ENCODE data around the gene ARHGAP31. TPM values are rescaled to one million over a fixed set of nuclear protein-coding genes. Genes with fewer than 3 reads are reported as not detected.
"Not testable (repeated sequence)": the region's sequence is repeated elsewhere in the genome, so short reads cannot be mapped to it uniquely, and the experiment has no call there.

Gene ARHGAP31, protein sequence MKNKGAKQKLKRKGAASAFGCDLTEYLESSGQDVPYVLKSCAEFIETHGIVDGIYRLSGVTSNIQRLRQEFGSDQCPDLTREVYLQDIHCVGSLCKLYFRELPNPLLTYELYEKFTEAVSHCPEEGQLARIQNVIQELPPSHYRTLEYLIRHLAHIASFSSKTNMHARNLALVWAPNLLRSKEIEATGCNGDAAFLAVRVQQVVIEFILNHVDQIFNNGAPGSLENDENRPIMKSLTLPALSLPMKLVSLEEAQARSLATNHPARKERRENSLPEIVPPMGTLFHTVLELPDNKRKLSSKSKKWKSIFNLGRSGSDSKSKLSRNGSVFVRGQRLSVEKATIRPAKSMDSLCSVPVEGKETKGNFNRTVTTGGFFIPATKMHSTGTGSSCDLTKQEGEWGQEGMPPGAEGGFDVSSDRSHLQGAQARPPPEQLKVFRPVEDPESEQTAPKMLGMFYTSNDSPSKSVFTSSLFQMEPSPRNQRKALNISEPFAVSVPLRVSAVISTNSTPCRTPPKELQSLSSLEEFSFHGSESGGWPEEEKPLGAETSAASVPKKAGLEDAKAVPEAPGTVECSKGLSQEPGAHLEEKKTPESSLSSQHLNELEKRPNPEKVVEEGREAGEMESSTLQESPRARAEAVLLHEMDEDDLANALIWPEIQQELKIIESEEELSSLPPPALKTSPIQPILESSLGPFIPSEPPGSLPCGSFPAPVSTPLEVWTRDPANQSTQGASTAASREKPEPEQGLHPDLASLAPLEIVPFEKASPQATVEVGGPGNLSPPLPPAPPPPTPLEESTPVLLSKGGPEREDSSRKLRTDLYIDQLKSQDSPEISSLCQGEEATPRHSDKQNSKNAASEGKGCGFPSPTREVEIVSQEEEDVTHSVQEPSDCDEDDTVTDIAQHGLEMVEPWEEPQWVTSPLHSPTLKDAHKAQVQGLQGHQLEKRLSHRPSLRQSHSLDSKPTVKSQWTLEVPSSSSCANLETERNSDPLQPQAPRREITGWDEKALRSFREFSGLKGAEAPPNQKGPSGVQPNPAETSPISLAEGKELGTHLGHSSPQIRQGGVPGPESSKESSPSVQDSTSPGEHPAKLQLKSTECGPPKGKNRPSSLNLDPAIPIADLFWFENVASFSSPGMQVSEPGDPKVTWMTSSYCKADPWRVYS (N-terminal part only)
- total RNA-seq (2014; rRNA removed; shearing (Covaris generic)): 1.2 and 1.4 TPM in 2 replicates
- 0.21 and 0.68 TPM in 2 replicates for polyA plus RNA-seq (2014; cell fraction: nucleus; rRNA removed)

DNA sequence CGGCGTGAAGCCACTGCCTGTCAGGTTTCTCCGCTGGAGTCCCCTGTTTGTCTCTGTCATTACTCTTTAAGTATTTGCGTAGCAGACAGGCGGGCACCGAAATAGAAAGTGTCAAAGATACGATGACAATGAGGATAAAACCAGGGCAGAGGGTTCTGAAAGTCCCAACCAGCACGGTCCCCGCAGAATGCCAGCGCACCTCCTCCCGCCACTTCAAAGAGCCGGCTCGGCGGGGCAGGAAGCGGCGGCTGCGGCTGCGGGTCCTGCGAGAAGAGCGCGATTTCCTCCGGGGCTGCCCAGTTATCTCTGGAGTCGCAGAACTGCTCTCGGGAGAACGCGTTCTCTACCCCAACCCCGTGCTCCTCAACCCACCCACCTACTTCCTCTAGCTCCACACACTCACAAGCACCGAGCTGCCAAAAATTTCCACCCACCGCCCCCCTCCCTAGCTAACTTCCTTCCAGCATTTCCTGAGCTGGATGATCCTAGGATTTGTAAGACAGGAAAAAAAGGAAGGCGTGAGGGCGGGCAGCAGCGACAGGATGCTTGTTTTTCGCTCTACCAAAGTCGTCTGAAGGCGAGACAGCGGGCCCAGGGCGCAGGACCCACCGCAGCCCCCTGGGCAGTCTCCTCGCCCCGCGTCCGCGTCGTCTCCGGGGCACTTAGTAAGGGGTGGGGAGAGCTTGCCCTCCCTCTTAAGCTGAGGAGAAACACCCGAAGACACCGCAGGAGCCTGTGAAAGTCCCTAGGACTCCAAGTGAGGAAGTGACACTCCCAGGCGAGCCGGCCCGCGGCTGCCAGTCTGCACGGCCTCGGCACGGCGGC lies at the start of gene ARHGAP31:
Gene ARHGAP31 (plus strand): TSS at position 513 of the 825 bp plus-strand sequence. CDS start 522 bp downstream, outside the sequence.
- DNase-seq (ENCODE audit: extremely low read depth, low read depth): no peak

DNA sequence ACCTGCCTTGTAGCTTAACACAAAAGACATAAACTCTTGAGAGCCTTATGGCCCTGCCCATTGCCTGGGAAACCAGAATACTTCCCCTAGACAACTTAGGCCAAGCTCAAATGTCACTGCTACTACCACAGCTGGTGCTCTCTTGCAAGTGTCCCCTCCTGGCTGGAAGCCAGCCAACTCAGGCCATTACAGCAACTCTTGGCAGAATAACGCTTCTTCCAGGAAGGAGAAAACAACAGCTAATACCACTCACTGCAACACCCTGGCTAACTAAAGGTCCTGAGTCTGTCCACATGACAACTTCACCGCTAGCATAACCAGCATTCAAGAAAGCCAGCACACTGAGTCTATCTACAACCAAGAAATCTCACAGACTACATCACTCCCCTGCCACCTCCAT lies 48.4 kb upstream of the ARHGAP31 start:
- no peak for DNase-seq (ENCODE audit: extremely low read depth, low read depth)

DNA sequence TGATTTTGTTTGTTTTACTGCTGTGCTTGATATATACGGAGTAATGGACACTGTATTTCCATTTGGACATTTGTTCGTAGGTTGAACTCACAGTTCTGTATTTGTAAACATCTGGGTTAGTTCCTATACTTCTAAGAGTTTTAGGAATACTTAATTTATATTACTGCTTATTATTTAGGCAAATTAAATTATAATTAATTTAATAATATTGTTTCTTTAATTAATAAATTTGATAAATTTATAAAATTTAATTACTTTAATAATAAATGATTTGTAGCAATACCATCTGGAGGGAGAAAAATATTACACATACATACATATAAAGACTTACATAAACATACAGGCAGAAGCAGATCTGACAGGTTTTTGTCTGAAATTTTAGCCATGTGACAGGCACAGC lies 39.0 kb upstream of the ARHGAP31 start:
- no peak for DNase-seq (ENCODE audit: extremely low read depth, low read depth)

DNA sequence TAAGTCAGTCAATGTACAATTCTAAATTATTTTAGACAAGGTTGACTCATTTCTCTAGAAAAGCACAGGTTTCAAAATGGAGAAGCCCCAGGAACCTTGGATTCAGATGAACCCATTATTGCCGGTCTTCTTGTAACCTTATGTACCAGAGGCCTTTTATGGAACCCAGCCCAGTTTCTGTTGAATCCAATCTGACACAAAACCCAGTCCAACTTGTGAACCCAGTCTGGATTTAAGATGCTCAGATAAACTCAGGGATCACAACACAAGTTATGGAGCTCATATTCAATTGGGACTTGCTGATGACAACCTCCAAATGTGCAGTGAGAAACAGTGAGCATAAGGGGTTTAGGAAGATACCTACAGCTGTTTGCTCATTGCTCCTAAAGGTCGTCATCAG lies 37.1 kb upstream of the ARHGAP31 start:
- no peak for DNase-seq (ENCODE audit: extremely low read depth, low read depth)

DNA sequence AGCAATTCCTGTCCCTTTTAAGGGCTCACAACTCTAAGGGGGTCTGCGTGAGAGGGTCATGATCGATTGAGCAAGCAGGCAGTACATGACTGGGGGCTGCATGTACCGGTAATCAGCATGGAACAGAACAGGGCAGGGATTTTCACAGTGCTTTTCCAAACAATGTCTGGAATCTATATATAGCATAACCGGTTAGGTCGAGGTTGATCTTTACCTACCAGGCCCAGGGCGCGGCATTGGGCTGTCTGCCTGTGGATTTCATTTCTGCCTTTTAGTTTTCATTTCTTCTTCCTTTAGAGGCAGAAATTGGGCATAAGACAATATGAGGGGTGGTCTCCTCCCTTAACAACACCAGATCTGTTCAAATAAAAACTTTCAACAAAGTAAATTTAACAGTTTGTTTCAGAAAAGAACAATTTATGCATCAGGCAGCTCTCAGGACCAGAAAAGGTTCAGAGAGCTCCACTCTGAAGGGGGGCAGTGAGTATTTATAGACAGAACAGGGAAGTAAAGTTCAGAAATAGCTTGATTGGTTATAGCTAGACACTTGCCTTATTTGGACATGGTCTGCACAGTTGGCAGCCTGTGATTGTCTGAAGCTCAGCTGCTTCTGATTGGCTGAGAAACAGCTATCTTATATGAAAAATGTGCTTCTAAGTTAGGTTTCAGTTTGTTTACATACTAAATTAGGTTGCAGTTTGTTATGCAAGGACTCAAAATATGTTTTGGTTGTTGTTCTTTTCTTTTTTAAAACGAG lies 36.4 kb upstream of the ARHGAP31 start:
- no peak for DNase-seq (ENCODE audit: extremely low read depth, low read depth)

DNA sequence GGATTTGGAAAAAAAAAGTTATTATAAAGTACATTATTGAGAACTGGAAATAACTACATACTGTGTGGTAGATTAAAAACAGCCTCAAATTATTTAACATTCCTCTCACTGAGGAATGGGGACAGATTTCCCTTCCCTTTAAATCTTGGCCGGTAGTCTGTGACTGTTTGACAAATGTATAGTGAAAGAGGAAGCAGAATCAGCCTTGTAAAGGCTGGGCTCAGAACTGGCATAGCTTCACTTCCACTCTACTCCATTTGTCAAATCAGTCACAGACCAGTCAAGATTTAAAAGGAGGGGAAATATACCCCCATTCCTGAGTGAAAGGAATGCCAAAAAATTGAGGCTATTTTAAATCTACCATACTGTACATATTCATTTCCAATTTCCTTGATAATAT lies 35.3 kb upstream of the ARHGAP31 start:
- no peak for DNase-seq (ENCODE audit: extremely low read depth, low read depth)

DNA sequence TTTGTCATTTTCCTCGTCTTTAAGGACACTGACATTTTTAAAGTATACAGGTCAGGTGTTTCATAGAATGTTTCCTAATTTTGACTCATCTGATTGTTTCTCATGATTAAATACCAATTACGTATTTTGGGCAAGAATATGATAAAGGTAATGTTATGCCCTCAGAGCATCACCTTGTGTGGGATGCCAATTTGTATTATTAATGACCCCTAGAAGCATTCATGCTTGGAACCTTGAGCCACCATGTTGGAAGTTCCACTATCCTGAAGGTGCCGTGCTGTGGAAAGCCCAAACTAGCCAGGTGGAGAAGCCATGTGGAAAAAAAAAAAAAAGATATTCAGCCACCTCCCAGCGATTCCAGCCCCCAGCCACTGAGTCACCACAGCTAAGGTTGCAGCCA lies 34.4 kb upstream of the ARHGAP31 start:
- no peak for DNase-seq (ENCODE audit: extremely low read depth, low read depth)

DNA sequence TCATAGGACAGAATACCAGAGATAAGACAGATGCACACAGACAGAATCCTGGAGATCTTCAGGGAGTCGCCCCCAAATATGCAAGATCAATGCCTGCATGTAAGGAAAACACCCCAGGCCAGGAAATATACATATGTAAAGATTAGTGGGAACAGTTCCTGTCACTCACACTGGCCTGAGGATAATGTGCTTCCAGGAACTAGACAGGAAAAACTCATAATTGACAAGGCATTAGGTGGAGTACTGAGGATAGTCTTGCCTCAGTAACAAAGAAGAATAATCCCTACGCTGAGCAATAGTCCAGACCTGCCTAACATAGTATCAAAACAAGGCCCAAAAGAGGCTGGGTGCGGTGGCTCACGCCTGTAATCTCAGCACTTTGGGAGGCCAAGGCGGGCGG lies 33.1 kb upstream of the ARHGAP31 start:
- DNase-seq (ENCODE audit: extremely low read depth, low read depth): no peak

DNA sequence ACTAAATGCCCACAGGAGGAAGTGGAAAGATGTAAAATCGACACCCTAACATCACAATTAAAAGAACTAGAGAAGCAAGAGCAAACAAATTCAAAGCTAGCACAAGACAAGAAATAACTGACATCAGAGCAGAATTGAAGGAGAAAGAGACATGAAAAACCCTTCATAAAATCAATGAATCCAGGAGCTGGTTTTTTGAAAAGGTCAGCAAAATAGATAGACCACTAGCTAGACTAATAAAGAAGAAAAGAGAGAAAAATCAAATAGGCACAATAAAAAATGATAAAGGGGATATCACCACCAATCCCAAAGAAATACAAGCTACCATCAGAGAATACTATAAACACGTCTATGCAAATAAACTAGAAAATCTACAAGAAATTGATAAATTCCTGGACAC lies 24.0 kb upstream of the ARHGAP31 start:
- not testable (repeated sequence) for DNase-seq (ENCODE audit: extremely low read depth, low read depth)

DNA sequence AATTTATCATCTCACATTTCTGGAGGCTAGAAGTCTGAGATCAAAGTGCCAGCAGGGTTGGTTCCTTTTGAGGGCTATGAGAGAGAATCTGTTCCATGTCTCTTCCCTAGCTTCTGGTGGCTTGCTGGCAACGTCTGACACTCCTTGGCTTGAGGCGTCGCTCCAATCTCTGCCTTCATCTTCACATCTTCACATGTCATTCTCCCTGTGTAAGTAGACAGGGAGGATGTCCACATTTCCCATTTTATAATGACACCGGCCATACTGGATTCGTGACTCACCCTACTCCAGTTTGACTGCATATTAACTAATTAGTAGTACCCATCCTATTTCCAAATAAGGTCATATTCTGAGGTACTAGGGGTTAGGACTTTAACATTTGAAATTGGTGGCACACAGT lies 17.5 kb upstream of the ARHGAP31 start:
- no peak for DNase-seq (ENCODE audit: extremely low read depth, low read depth)

DNA sequence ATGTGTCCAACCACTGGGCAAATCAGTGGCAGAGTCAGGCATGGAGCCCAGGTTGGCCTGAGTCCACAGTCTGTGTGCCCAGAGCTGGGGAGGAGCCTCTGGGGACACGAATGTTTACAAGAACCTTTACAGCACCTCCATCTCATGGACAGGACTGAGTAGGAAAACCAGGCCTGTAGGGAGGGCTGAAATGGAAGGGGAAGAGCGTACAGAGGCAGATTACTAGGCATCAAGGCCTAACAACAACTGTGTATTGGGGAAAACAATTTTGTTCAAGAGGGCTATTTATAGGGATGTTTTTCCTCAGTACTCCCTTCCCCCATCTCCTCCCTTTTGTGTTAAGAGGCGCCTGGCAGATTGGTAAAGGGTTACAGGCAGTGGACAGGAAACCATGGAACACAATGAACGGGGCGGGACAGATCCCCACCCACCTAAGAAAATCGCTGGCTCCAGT lies 15.1 kb upstream of the ARHGAP31 start:
- DNase-seq (ENCODE audit: extremely low read depth, low read depth): no peak

DNA sequence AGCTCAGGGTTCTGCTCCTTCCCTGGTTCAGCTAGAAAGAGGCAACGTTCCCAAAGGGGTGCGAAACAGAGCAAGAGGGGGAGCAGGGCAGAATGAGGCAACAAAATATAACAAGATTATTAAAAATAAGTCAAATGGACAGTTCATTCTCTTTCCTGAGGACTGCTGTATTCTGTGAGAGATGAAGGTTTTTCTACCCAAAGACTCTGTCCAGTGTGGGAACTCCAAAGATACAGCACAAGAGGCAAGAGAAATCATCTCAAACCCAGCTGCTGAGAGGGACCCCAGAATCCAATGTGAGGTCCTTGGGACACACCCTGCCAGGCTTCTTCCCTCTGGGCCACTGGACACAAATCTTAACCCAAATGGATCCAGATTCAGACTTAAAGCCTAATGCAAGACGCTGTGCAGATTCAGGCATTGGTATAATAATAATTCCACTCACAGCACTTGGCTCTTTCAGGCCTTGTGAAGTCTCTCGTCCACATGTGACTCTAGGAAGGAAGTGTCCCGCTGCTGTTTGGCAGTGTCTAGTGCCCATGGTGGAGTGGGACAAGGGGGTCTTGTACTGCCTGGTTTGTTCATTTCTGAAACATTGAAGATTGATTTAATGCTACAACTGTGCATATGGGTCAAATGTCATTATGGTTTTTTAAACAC lies 14.5 kb upstream of the ARHGAP31 start:
- DNase-seq (ENCODE audit: extremely low read depth, low read depth): no peak

DNA sequence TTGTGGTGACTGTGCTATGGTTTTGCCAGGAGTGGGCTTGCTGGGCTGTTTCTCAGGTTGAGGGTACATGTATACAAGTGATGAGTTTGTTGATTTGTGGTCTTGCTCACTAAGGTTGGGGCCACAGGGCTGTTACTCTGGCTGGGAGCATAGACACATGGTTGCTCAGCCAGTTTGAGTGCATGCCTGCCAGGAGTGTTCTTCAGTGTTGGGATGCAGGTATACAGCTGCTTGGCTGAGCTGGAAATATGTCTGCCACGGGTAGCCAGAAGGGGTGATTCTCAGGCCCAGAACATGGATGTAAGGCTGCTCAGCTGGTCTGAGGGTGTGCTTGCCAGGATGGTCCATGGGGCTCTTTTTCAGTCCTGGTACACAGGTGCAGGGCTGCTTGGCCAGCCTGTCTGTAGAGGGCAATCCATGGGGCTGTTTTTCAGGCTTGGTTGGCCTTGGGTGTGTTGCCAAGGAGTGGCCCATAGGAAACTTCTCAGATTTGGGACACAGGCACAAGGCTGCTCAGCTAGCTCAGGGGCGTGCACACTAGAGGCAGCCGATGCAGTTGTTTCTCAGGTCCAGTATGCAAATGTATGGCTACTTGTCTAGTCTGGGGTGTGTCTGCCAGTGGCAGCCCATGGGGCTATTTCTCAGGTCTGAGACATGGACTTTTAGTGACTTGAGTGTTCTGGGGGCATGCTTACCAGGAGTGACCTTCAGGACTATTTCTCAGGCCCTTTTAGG lies 5.3 kb upstream of the ARHGAP31 start:
- DNase-seq (ENCODE audit: extremely low read depth, low read depth): no peak

DNA sequence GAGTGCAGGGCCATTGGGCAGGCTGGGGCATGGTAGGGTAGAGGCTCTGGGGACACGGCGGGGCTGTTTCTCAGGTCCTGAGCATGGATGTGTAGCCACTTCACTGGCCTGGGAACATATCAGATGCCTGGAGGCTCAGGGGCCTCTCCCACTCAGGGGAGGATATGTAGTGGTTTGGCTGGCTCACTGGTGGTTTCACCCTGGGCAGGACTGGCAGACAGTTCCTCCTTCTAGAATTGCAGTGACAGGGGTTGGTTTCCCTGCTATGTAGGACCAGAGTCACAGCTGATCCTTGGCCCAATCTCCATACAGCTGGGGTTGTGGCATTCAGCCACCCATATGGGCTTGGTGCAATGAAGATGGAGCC lies 4.8 kb upstream of the ARHGAP31 start:
- DNase-seq (ENCODE audit: extremely low read depth, low read depth): no peak

DNA sequence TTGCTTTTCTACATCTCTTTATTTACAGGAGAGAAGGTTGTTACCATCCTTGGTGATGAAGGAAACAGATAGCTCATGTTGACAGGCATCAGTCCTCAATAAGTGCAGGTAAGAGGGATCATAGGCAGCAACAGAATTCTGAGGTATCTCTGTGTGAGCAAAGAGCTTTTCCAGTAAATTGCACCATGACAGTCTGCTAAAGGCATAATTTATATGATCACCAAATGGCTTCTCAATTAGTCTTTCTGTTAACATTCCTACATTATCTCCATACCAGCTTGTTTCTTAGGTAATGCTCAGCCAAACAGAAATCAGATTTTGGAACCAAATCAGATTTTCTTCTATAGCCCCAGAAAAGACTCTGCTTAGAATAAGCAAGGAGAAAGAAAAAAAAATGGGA lies 3.6 kb upstream of the ARHGAP31 start:
- no peak for DNase-seq (ENCODE audit: extremely low read depth, low read depth)

DNA sequence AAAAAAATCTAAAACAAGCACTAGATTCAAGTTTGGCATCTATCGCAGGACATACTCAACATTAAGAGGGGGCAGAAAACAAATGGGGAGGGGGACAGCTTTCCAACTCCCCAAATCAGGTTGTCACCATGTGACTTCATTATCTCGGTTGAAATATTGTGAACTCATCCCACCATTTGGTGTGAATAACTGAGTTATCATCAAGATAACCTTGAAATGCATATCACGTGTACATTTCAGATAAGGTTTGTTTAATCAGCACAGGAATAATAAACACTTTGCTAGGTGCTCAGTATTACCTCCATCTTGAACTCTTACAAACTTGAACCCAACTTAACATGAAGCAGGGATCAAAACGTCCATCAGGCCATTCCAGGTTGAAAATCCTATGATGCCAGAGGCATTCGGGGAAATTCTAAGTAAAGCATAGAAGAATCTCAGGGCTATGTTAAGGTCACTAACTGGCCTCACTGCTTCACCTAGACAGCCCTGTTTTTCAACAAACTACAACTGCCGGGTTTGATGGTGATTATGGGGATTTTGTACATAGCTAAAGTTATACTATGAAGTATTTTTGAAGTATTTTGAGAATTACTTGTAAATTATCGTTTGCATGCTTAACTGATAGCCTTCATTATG lies 3.0 kb upstream of the ARHGAP31 start:
- DNase-seq (ENCODE audit: extremely low read depth, low read depth): no peak

DNA sequence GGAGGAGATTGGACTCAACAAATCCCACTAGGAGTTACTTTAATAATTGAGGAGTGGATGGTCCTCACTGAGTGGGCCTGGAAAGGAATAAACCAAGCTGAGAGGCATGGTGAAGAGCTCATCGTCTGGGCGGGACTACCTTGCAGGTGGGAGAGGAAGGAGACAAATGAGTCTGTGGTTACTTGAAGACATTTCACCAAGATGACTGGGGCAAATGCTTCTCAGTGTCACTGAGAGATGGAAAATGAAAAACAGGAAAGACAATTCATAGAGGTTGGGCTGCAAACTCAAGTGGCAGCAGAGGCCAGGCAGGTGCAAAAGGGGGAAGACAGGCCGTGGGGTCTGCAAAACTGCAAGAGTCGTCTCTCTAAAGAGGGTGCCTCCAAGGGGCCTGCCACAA lies 1.5 kb upstream of the ARHGAP31 start:
- DNase-seq (ENCODE audit: extremely low read depth, low read depth): no peak
